K562 (cell line): Measurements from ENCODE around the gene PIGT. TPM values are rescaled to one million over a fixed set of nuclear protein-coding genes. Genes with fewer than 3 reads are reported as not detected.

Source experiments
- ARHGAP35 ChIP-seq: fragments of 450-650 bp; IDR thresholded peaks from 2 replicates; pipeline ENCODE4 v1.6.1; 2018; ENCODE audit not compliant: partially characterized antibody
- CCAR2 ChIP-seq: fragments of 200-400 bp; formaldehyde crosslinking; IDR thresholded peaks from 2 replicates; pipeline ENCODE4 v1.6.1; 2017; ENCODE audit warnings: mild to moderate bottlenecking, low read depth, low read length
- DDX20 ChIP-seq: fragments of 450-650 bp; IDR thresholded peaks from 2 replicates; pipeline ENCODE4 v1.6.1; 2016; ENCODE audit warnings: missing genetic modification characterization, low read depth, mild to moderate bottlenecking, missing compliant biosample characterization, moderate library complexity
- DMBX1 ChIP-seq: fragments of 250-450 bp; sonication (Bioruptor Pico); IDR thresholded peaks from 2 replicates; pipeline ENCODE4 v1.8.0; 2022; ENCODE audit warnings: inconsistent platforms, mild to moderate bottlenecking, moderate library complexity, borderline replicate concordance
- FOS ChIP-seq: IDR thresholded peaks from 3 replicates; pipeline ENCODE4 v1.6.1; 2011; ENCODE audit not compliant: insufficient read length; ENCODE audit errors: extremely low read depth
- GTF2A2 ChIP-seq: IDR thresholded peaks from 2 replicates; pipeline ENCODE4 v1.6.1; 2016; ENCODE audit warnings: mild to moderate bottlenecking, missing genetic modification characterization, missing compliant biosample characterization
- NFE2 ChIP-seq: IDR thresholded peaks from 2 replicates; pipeline ENCODE4 v1.6.1; 2014; ENCODE audit warnings: antibody characterized with exemption, low read depth
- NRF1 ChIP-seq, 2 experiments: fragments of 450-650 bp; IDR thresholded peaks in 1 of 2; conservative IDR thresholded peaks in 1 of 2; 2 replicates each; pipeline ENCODE4 v1.6.1; 2014; ENCODE audit warnings: mild to moderate bottlenecking in 2 of 2
- PTRF ChIP-seq: fragments of 450-650 bp; IDR thresholded peaks from 2 replicates; pipeline ENCODE4 v1.6.1; 2016; ENCODE audit warnings: mild to moderate bottlenecking, missing genetic modification characterization, missing compliant biosample characterization
- RBM39 ChIP-seq: fragments of 200-400 bp; formaldehyde crosslinking; optimal IDR thresholded peaks from 2 replicates; pipeline ENCODE3; 2018; ENCODE audit warnings: low read depth, low read length
- SP1 ChIP-seq: sonication (generic); formaldehyde crosslinking; IDR thresholded peaks from 2 replicates; pipeline ENCODE4 v1.8.1; 2022; ENCODE audit warnings: mild to moderate bottlenecking, missing genetic modification reagents
- XRCC5 ChIP-seq: fragments of 200-400 bp; formaldehyde crosslinking; IDR thresholded peaks from 2 replicates; pipeline ENCODE4 v1.6.1; 2017; ENCODE audit warnings: low read depth, mild to moderate bottlenecking, low read length
- ZNF57 ChIP-seq: fragments of 450-650 bp; formaldehyde crosslinking; IDR thresholded peaks from 2 replicates; pipeline ENCODE4 v1.4.0; 2020; ENCODE audit warnings: mild to moderate bottlenecking, moderate library complexity
- ZNF764 ChIP-seq: fragments of 250-450 bp; sonication (Bioruptor Pico); IDR thresholded peaks from 2 replicates; pipeline ENCODE4 v1.4.0; 2020; ENCODE audit warnings: low read depth, mild to moderate bottlenecking, moderate library complexity
- polyA plus RNA-seq, 8 experiments: library from polyadenylated mRNA; depleted of rRNA in 4 of 8; stranded (reverse) in 5 of 8; unstranded in 3 of 8; fragments of >200 nt; fragmentation: Nextera tagmentation in 2 of 8; fragmentation: Illumina TruSeq in 1 of 8; extraction: Ambion mirVana in 2 of 8; extraction: Trizol in 1 of 8; gene quantifications; 2 replicates each; pipeline versions ENCODE4 v1.2.1 to v1.2.3, GENCODE V29; 2011 to 2014; ENCODE audit warnings: inconsistent platforms in 1 of 8, missing spikeins in 1 of 8
- total RNA-seq, 7 experiments: library from RNA; depleted of rRNA in 6 of 7; stranded (reverse); fragments of >200 nt in 6 of 7; fragmentation: Illumina TruSeq in 2 of 7; extraction: Trizol in 2 of 7; gene quantifications; 2 replicates each; pipeline versions ENCODE4 v1.2.1 to v1.2.3, GENCODE V29; 2011 to 2021; ENCODE audit warnings: low replicate concordance in 1 of 7
- TF ChIP-seq, protein P1 (sequence below): fragments of 450-650 bp; IDR thresholded peaks from 2 replicates; pipeline ENCODE4 v1.6.1; 2016; ENCODE audit warnings: mild to moderate bottlenecking, moderate library complexity
- TF ChIP-seq, protein P2 (sequence below): IDR thresholded peaks from 2 replicates; pipeline ENCODE4 v1.6.1; 2016; ENCODE audit warnings: missing genetic modification characterization, missing compliant biosample characterization

The PIGT gene
- total and polyA plus RNA-seq, 9 of the 15 experiments (the other 6 are each of a cell fraction or from before 2014, with no cell fraction given) = 14.6 to 108 (median 46.9) TPM

DNA sequence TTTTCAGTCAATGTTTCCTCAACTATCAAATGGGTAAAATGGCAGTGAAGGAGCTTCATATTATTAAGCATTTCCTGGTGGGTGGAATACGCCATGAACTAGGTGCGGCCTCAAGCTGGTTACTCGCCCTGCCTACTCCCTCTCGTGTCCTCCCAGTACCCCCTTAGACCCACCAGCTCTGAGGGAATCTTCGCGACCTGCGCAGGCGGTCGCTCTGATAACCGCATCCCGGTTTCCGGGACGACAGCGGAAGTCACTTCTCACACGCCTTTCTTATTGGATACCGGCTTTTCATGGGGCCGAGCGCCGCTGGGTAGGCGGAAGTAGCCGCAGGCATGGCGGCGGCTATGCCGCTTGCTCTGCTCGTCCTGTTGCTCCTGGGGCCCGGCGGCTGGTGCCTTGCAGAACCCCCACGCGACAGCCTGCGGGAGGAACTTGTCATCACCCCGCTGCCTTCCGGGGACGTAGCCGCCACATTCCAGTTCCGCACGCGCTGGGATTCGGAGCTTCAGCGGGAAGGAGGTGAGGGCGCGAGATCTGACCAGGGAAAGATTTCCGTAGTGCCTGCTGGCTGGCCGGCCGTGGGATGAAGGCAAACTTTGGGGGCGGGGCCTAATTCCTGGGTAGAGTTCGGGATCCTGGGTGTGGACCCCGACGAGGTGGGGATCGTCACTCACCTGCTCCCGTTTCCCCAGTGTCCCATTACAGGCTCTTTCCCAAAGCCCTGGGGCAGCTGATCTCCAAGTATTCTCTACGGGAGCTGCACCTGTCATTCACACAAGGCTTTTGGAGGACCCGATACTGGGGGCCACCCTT is at the start of gene PIGT (continued):
- TF ChIP-seq, protein P1, sequence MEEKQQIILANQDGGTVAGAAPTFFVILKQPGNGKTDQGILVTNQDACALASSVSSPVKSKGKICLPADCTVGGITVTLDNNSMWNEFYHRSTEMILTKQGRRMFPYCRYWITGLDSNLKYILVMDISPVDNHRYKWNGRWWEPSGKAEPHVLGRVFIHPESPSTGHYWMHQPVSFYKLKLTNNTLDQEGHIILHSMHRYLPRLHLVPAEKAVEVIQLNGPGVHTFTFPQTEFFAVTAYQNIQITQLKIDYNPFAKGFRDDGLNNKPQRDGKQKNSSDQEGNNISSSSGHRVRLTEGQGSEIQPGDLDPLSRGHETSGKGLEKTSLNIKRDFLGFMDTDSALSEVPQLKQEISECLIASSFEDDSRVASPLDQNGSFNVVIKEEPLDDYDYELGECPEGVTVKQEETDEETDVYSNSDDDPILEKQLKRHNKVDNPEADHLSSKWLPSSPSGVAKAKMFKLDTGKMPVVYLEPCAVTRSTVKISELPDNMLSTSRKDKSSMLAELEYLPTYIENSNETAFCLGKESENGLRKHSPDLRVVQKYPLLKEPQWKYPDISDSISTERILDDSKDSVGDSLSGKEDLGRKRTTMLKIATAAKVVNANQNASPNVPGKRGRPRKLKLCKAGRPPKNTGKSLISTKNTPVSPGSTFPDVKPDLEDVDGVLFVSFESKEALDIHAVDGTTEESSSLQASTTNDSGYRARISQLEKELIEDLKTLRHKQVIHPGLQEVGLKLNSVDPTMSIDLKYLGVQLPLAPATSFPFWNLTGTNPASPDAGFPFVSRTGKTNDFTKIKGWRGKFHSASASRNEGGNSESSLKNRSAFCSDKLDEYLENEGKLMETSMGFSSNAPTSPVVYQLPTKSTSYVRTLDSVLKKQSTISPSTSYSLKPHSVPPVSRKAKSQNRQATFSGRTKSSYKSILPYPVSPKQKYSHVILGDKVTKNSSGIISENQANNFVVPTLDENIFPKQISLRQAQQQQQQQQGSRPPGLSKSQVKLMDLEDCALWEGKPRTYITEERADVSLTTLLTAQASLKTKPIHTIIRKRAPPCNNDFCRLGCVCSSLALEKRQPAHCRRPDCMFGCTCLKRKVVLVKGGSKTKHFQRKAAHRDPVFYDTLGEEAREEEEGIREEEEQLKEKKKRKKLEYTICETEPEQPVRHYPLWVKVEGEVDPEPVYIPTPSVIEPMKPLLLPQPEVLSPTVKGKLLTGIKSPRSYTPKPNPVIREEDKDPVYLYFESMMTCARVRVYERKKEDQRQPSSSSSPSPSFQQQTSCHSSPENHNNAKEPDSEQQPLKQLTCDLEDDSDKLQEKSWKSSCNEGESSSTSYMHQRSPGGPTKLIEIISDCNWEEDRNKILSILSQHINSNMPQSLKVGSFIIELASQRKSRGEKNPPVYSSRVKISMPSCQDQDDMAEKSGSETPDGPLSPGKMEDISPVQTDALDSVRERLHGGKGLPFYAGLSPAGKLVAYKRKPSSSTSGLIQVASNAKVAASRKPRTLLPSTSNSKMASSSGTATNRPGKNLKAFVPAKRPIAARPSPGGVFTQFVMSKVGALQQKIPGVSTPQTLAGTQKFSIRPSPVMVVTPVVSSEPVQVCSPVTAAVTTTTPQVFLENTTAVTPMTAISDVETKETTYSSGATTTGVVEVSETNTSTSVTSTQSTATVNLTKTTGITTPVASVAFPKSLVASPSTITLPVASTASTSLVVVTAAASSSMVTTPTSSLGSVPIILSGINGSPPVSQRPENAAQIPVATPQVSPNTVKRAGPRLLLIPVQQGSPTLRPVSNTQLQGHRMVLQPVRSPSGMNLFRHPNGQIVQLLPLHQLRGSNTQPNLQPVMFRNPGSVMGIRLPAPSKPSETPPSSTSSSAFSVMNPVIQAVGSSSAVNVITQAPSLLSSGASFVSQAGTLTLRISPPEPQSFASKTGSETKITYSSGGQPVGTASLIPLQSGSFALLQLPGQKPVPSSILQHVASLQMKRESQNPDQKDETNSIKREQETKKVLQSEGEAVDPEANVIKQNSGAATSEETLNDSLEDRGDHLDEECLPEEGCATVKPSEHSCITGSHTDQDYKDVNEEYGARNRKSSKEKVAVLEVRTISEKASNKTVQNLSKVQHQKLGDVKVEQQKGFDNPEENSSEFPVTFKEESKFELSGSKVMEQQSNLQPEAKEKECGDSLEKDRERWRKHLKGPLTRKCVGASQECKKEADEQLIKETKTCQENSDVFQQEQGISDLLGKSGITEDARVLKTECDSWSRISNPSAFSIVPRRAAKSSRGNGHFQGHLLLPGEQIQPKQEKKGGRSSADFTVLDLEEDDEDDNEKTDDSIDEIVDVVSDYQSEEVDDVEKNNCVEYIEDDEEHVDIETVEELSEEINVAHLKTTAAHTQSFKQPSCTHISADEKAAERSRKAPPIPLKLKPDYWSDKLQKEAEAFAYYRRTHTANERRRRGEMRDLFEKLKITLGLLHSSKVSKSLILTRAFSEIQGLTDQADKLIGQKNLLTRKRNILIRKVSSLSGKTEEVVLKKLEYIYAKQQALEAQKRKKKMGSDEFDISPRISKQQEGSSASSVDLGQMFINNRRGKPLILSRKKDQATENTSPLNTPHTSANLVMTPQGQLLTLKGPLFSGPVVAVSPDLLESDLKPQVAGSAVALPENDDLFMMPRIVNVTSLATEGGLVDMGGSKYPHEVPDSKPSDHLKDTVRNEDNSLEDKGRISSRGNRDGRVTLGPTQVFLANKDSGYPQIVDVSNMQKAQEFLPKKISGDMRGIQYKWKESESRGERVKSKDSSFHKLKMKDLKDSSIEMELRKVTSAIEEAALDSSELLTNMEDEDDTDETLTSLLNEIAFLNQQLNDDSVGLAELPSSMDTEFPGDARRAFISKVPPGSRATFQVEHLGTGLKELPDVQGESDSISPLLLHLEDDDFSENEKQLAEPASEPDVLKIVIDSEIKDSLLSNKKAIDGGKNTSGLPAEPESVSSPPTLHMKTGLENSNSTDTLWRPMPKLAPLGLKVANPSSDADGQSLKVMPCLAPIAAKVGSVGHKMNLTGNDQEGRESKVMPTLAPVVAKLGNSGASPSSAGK = peak; percentile 57
- TF ChIP-seq GTF2A2 (tag) (no peak), RBM39 (no peak), ARHGAP35 (no peak), DDX20 (tag) (no peak), CCAR2 (no peak), SP1 (CRISPR knock-in tag) (no peak), NRF1 (conservative IDR thresholded peaks at IDR 0.05 in 1 of 2, IDR thresholded peaks at IDR 0.05 in 1 of 2) (peak; percentile 92 to 93), XRCC5 (no peak), DMBX1 (CRISPR knock-in tag) (no peak), ZNF57 (no peak), FOS (peak; percentile 66), PTRF (tag) (no peak), ZNF764 (CRISPR knock-in tag) (no peak), NFE2 (no peak)
- TF ChIP-seq, protein P2, sequence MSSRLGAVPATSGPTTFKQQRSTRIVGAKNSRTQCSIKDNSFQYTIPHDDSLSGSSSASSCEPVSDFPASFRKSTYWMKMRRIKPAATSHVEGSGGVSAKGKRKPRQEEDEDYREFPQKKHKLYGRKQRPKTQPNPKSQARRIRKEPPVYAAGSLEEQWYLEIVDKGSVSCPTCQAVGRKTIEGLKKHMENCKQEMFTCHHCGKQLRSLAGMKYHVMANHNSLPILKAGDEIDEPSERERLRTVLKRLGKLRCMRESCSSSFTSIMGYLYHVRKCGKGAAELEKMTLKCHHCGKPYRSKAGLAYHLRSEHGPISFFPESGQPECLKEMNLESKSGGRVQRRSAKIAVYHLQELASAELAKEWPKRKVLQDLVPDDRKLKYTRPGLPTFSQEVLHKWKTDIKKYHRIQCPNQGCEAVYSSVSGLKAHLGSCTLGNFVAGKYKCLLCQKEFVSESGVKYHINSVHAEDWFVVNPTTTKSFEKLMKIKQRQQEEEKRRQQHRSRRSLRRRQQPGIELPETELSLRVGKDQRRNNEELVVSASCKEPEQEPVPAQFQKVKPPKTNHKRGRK (tag) = no peak
